ENCODE data around the gene CLDN5. TPM values are rescaled to one million over a fixed set of nuclear protein-coding genes. Genes with fewer than 3 reads are reported as not detected.

CLDN5 gene
- total and polyA plus RNA-seq, 8 donors = 13.1 to 67.7 (median 45.2) TPM

DNA sequence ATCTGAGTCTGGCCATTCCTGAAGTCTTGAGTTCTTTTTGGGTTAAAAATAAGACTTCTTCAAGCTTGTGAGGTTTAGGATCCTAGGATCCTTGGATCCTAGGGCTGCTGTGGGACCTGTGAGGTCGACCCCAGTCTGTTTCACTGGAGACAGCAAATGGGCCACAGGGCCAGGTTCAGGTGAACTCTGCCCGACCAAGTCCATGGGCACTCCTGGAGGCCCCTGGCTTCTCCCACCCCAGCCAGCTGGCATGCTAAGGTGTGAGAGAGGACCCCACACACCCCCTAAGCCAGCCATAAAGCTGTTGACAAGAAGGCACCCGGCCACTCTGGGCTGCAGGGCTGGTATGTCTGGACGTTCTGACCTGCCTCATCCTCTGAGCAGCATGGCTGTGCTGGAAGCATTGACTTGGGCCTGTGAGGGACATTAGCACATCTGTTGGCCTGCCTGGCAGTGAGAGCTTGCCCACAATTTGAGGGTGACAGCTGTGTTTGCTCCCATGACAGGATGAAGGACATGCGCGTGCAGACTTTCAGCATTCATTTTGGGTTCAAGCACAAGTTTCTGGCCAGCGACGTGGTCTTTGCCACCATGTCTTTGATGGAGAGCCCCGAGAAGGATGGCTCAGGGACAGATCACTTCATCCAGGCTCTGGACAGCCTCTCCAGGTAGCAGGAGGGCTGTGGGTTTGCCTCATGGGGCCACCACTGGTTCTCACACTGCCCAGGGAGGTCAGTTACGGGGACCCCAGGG is 16.0 kb downstream of the CLDN5 start:
- no peak overlapping the region for H3K27ac ChIP-seq
- intact Hi-C loops (cut with DNase I; ENCODE audit: low total_unique reads) = no loop called here
- no peak for DNase-seq
- no peaks in the 10 kb centered on the region for H3K9me3 ChIP-seq
- H3K4me1 ChIP-seq = no peaks in the 10 kb centered on the region
- H3K27me3 ChIP-seq = no peaks in the 10 kb centered on the region
- H3K36me3 ChIP-seq = no peaks in the 10 kb centered on the region
- H3K4me3 ChIP-seq = no peak overlapping the region
- TF ChIP-seq POLR2A (IDR thresholded peaks at IDR 0.05) = no peak
- TF ChIP-seq EP300 (IDR thresholded peaks at IDR 0.05) = no peak
- TF ChIP-seq POLR2AphosphoS5 (IDR thresholded peaks at IDR 0.05) = no peak
- TF ChIP-seq, protein P1, sequence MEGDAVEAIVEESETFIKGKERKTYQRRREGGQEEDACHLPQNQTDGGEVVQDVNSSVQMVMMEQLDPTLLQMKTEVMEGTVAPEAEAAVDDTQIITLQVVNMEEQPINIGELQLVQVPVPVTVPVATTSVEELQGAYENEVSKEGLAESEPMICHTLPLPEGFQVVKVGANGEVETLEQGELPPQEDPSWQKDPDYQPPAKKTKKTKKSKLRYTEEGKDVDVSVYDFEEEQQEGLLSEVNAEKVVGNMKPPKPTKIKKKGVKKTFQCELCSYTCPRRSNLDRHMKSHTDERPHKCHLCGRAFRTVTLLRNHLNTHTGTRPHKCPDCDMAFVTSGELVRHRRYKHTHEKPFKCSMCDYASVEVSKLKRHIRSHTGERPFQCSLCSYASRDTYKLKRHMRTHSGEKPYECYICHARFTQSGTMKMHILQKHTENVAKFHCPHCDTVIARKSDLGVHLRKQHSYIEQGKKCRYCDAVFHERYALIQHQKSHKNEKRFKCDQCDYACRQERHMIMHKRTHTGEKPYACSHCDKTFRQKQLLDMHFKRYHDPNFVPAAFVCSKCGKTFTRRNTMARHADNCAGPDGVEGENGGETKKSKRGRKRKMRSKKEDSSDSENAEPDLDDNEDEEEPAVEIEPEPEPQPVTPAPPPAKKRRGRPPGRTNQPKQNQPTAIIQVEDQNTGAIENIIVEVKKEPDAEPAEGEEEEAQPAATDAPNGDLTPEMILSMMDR (IDR thresholded peaks at IDR 0.05) = no peak
- WGBS, 5 donors = 93 to 97% (median 95%) methylated on average over 10 of the region's 10 CpGs

- intact Hi-C loops (cut with DNase I; ENCODE audit: low total_unique reads) = no loop called here
- WGBS, 5 donors = 94 to 100% (median 98%) methylated on average over 4 of the region's 4 CpGs
Observed at GRCh38 chr22:19507534-19507861, 16.7 kb downstream of the CLDN5 start.

GRCh38 chr22:19506212-19506611 is 18.0 kb downstream of the CLDN5 start:
- WGBS, 5 donors = 82 to 89% (median 88%) methylated on average over 10 of the region's 10 CpGs
- no peak overlapping the region for H3K27ac ChIP-seq
- TF ChIP-seq, protein P1 (IDR thresholded peaks at IDR 0.05) = no peak
- no peaks in the 10 kb centered on the region for H3K9me3 ChIP-seq
- H3K36me3 ChIP-seq = no peaks in the 10 kb centered on the region
- intact Hi-C loops (cut with DNase I; ENCODE audit: low total_unique reads) = no loop called here
- DNase-seq = no peak
- no peaks in the 10 kb centered on the region for H3K27me3 ChIP-seq
- H3K4me1 ChIP-seq = no peaks in the 10 kb centered on the region
- no peak overlapping the region for H3K4me3 ChIP-seq

More at GRCh38 chr22:19507534-19507861, 16.7 kb downstream of the CLDN5 start:
- H3K9me3 ChIP-seq = no peaks in the 10 kb centered on the region
- TF ChIP-seq, protein P1 (IDR thresholded peaks at IDR 0.05) = no peak
- TF ChIP-seq POLR2AphosphoS5 (IDR thresholded peaks at IDR 0.05) (no peak), EP300 (IDR thresholded peaks at IDR 0.05) (no peak), POLR2A (IDR thresholded peaks at IDR 0.05) (no peak)
- no peaks in the 10 kb centered on the region for H3K27me3 ChIP-seq
- no peak for DNase-seq
- no peaks in the 10 kb centered on the region for H3K36me3 ChIP-seq
- no peak overlapping the region for H3K27ac ChIP-seq
- no peaks in the 10 kb centered on the region for H3K4me1 ChIP-seq
- no peak overlapping the region for H3K4me3 ChIP-seq

DNA sequence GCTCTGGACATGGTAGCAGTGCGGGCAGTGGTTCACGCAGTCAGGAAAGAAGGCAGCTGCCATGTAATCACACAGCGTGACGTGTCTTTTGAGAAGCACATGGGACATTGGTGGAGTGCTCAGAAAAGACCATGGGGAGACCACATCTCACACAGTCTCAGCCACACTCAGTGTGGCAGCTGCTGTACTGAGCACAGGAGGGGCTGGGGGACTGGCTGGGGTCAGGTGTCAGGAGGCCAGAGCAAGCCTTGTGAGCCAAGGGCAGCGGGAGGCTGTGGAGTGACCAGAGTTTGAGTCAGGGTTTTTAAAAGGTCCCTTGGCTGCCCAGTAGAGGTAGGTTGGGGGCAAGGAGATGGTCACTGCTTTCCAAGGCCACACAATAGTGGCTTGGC is 18.5 kb downstream of the CLDN5 start:
- no peak overlapping the region for H3K27ac ChIP-seq
- 92 to 98% (median 96%) methylated on average over 4 to 5 of the region's 5 CpGs for WGBS, 5 donors
- intact Hi-C loops (cut with DNase I; ENCODE audit: low total_unique reads) = no loop called here
- no peak for DNase-seq
- H3K36me3 ChIP-seq = no peaks in the 10 kb centered on the region
- no peak overlapping the region for H3K4me3 ChIP-seq
- TF ChIP-seq POLR2A (IDR thresholded peaks at IDR 0.05) = no peak
- TF ChIP-seq EP300 (IDR thresholded peaks at IDR 0.05) = no peak
- no peak for TF ChIP-seq POLR2AphosphoS5 (IDR thresholded peaks at IDR 0.05)
- TF ChIP-seq, protein P1 (IDR thresholded peaks at IDR 0.05) = no peak
- no peaks in the 10 kb centered on the region for H3K9me3 ChIP-seq
- H3K27me3 ChIP-seq = no peaks in the 10 kb centered on the region
- no peaks in the 10 kb centered on the region for H3K4me1 ChIP-seq

Data from stomach (tissue), 9 donors.